H1 (cell line): ENCODE measurements around the gene C1QA. TPM values are rescaled to one million over a fixed set of nuclear protein-coding genes. Genes with fewer than 3 reads are reported as not detected.

ENCODE experiments used
- CTCF ChIA-PET: fragments of 300-600 bp; sonication (Branson Sonifier 250); formaldehyde crosslinking; loops from one replicate; lab custom pipeline; 2021; ENCODE audit not compliant: partially characterized antibody; lab: Charles Lee
- POLR2A ChIA-PET: fragments of 300-600 bp; sonication (Branson Sonifier 250); formaldehyde crosslinking; loops from one replicate; lab custom pipeline; 2021; ENCODE audit warnings: inconsistent platforms; ENCODE audit not compliant: partially characterized antibody; lab: Charles Lee
- DNase-seq, 2 experiments: peaks; one replicate each; pipeline versions ENCODE4 v3.0.0 to v3.0.0-alpha.2; 2010 to 2022; ENCODE audit warnings: low spot score in 2 of 2, low read depth in 1 of 2, mixed read lengths in 1 of 2
- FAIRE-seq: peaks from 2 replicates; lab custom pipeline; 2011; peaks lifted over from hg19 to GRCh38; lab: Jason Lieb, UNC
- H2AFZ ChIP-seq: 2 replicates; pipeline ENCODE4 v1.8.1; 2012; ENCODE audit warnings: low read length, inconsistent platforms
- H2AK5ac ChIP-seq: 2 replicates; pipeline ENCODE4 v1.6.1; 2013; ENCODE audit warnings: low read depth, low read length
- H2BK120ac ChIP-seq: replicated peaks from 2 replicates; pipeline ENCODE3; 2013; ENCODE audit warnings: low read depth, low read length, inconsistent platforms
- H2BK12ac ChIP-seq: 2 replicates; pipeline ENCODE4 v1.6.1; 2013; ENCODE audit warnings: low read depth, low read length
- H2BK15ac ChIP-seq: 2 replicates; pipeline ENCODE4 v1.6.1; 2013; ENCODE audit warnings: low read length
- H2BK20ac ChIP-seq: 2 replicates; pipeline ENCODE4 v1.6.1; 2013; ENCODE audit warnings: low read length
- H2BK5ac ChIP-seq: 2 replicates; pipeline ENCODE4 v1.6.1; 2013; ENCODE audit warnings: low read depth, low read length
- H3K14ac ChIP-seq: 2 replicates; pipeline ENCODE4 v1.6.1; 2013; ENCODE audit warnings: inconsistent platforms; ENCODE audit not compliant: insufficient read length
- H3K18ac ChIP-seq: 2 replicates; pipeline ENCODE4 v1.6.1; 2013; ENCODE audit warnings: low read length; ENCODE audit errors: extremely low read depth
- H3K23ac ChIP-seq: 2 replicates; pipeline ENCODE4 v1.6.1; 2013; ENCODE audit warnings: inconsistent platforms; ENCODE audit not compliant: insufficient read length
- H3K23me2 ChIP-seq: 2 replicates; pipeline ENCODE4 v1.6.1; 2013; ENCODE audit warnings: low read depth, low read length
- H3K27ac ChIP-seq: 2 replicates; pipeline ENCODE4 v1.6.1; 2011; ENCODE audit warnings: low read depth, low read length, inconsistent platforms
- H3K27me3 ChIP-seq, 4 experiments: replicated peaks in 1 of 4; 1 replicate in 1 of 4; 2 replicates in 3 of 4; pipeline versions ENCODE4 v1.6.1 to v1.8.1; 2011 to 2013; ENCODE audit warnings: low read length in 3 of 4, mild to moderate bottlenecking in 3 of 4, inconsistent platforms in 2 of 4, mixed read lengths in 2 of 4, moderate library complexity in 1 of 4; ENCODE audit not compliant: control insufficient read depth in 3 of 4, insufficient read depth in 3 of 4; ENCODE audit errors: extremely low read depth in 1 of 4
- H3K36me3 ChIP-seq, 4 experiments: 2 replicates each; pipeline versions ENCODE4 v1.6.1 to v1.8.1; 2011 to 2013; ENCODE audit warnings: mild to moderate bottlenecking in 4 of 4, low read length in 3 of 4, moderate library complexity in 2 of 4, control low read depth in 1 of 4, inconsistent platforms in 1 of 4; ENCODE audit not compliant: insufficient read depth in 4 of 4, control insufficient read depth in 2 of 4
- H3K4ac ChIP-seq: replicated peaks from 2 replicates; pipeline ENCODE3; 2013; ENCODE audit warnings: low read length, low read depth, mixed read lengths, inconsistent platforms; ENCODE audit not compliant: insufficient read length
- H3K4me1 ChIP-seq, 4 experiments: replicated peaks in 1 of 4; 1 replicate in 1 of 4; 2 replicates in 3 of 4; pipeline versions ENCODE4 v1.6.1 to v1.8.1; 2011 to 2013; ENCODE audit warnings: low read length in 3 of 4, inconsistent platforms in 2 of 4, mixed read lengths in 1 of 4; ENCODE audit not compliant: insufficient read depth in 4 of 4, control insufficient read depth in 3 of 4
- H3K4me2 ChIP-seq, 2 experiments: 2 replicates each; pipeline versions ENCODE4 v1.6.1 to v1.8.1; 2011 to 2013; ENCODE audit warnings: low read depth in 2 of 2, low read length in 2 of 2, control low read depth in 1 of 2, inconsistent platforms in 1 of 2, mild to moderate bottlenecking in 1 of 2; ENCODE audit not compliant: insufficient read depth in 1 of 2
- H3K4me3 ChIP-seq, 4 experiments: fragments of 200-600, 300-600 bp in 1 of 4; sonication (generic), shearing (Covaris generic), sonication (Bioruptor Twin) in 1 of 4; 2 replicates each; pipeline versions ENCODE4 v1.5.1 to v1.8.1; 2011 to 2016; ENCODE audit warnings: low read length in 4 of 4, low read depth in 3 of 4, control low read depth in 2 of 4, inconsistent platforms in 2 of 4, mild to moderate bottlenecking in 2 of 4, mixed read lengths in 1 of 4, moderate library complexity in 1 of 4; ENCODE audit not compliant: insufficient read depth in 2 of 4; ENCODE audit errors: extremely low read depth in 1 of 4
- H3K56ac ChIP-seq: replicated peaks from 2 replicates; pipeline ENCODE3; 2013; ENCODE audit warnings: low read depth, mild to moderate bottlenecking, mixed read lengths, low read length, inconsistent platforms; ENCODE audit not compliant: insufficient read length
- H3K79me1 ChIP-seq: 2 replicates; pipeline ENCODE4 v1.6.1; 2013; ENCODE audit warnings: low read depth, low read length, control low read depth
- H3K79me2 ChIP-seq, 2 experiments: 2 replicates each; pipeline versions ENCODE4 v1.6.1 to v1.8.1; 2012 to 2013; ENCODE audit warnings: low read length in 2 of 2, mild to moderate bottlenecking in 2 of 2, inconsistent platforms in 1 of 2; ENCODE audit not compliant: insufficient read depth in 2 of 2, control insufficient read depth in 1 of 2
- H3K9ac ChIP-seq, 4 experiments: replicated peaks in 1 of 4; 1 replicate in 1 of 4; 2 replicates in 3 of 4; pipeline versions ENCODE4 v1.6.1 to v1.8.1; 2011 to 2013; ENCODE audit warnings: low read depth in 3 of 4, low read length in 3 of 4, control low read depth in 2 of 4, mild to moderate bottlenecking in 2 of 4, moderate library complexity in 2 of 4, inconsistent platforms in 1 of 4; ENCODE audit errors: extremely low read depth in 1 of 4
- H3K9me3 ChIP-seq, 2 experiments: 2 replicates each; pipeline versions ENCODE4 v1.6.1 to v1.8.1; 2012 to 2013; ENCODE audit warnings: mild to moderate bottlenecking in 2 of 2, moderate library complexity in 2 of 2, control low read depth in 1 of 2, inconsistent platforms in 1 of 2, low read depth in 1 of 2, low read length in 1 of 2, mixed read lengths in 1 of 2; ENCODE audit not compliant: insufficient read depth in 2 of 2
- H4K20me1 ChIP-seq, 2 experiments: replicated peaks in 1 of 2; 2 replicates each; pipeline versions ENCODE3 to v1.8.1; 2011 to 2013; ENCODE audit warnings: inconsistent platforms in 2 of 2, low read length in 2 of 2, mild to moderate bottlenecking in 1 of 2; ENCODE audit not compliant: insufficient read depth in 2 of 2, control insufficient read depth in 1 of 2
- H4K5ac ChIP-seq: 2 replicates; pipeline ENCODE4 v1.6.1; 2013; ENCODE audit warnings: low read length, low read depth, mixed read lengths, inconsistent platforms; ENCODE audit not compliant: insufficient read length
- H4K8ac ChIP-seq: 2 replicates; pipeline ENCODE4 v1.8.0; 2013; ENCODE audit warnings: mild to moderate bottlenecking, moderate library complexity, low read length, inconsistent platforms; ENCODE audit not compliant: insufficient read depth; ENCODE audit errors: extremely low read depth
- H4K91ac ChIP-seq: replicated peaks from 2 replicates; pipeline ENCODE3; 2013; ENCODE audit warnings: low read length, mixed read lengths, inconsistent platforms; ENCODE audit not compliant: insufficient read length
- BCL11A ChIP-seq, 2 experiments: IDR thresholded peaks; one replicate each; pipeline ENCODE4 v1.6.1; 2011; ENCODE audit warnings: low read depth in 2 of 2, low read length in 2 of 2, mild to moderate bottlenecking in 2 of 2
- CBX5 ChIP-seq: fragments of 300-800, 300-1000 bp; sonication (generic); IDR thresholded peaks from 2 replicates; pipeline ENCODE4 v1.7.1; 2016; ENCODE audit warnings: antibody characterized with exemption, low read length, low read depth
- CTBP2 ChIP-seq: IDR thresholded peaks from 2 replicates; pipeline ENCODE4 v1.7.0; 2011; ENCODE audit warnings: borderline replicate concordance, mild to moderate bottlenecking, moderate library complexity, mixed read lengths, low read length; ENCODE audit not compliant: insufficient read depth, insufficient read length
- FOSL1 ChIP-seq: IDR thresholded peaks from 2 replicates; pipeline ENCODE4 v1.6.1; 2011; ENCODE audit warnings: mild to moderate bottlenecking, low read depth, low read length, moderate library complexity; ENCODE audit not compliant: insufficient read depth
- POLR2AphosphoS5 ChIP-seq: IDR thresholded peaks from 2 replicates; pipeline ENCODE4 v1.6.1; 2011; ENCODE audit warnings: low read depth, low read length
- RNF2 ChIP-seq: fragments of 200-900, 300-1000 bp; sonication (generic); IDR thresholded peaks from 2 replicates; pipeline ENCODE4 v1.7.1; 2016; ENCODE audit warnings: borderline replicate concordance, low read depth, mild to moderate bottlenecking, antibody characterized with exemption, low read length; ENCODE audit not compliant: poor library complexity, severe bottlenecking; ENCODE audit errors: missing control alignments
- USF2 ChIP-seq: IDR thresholded peaks from 2 replicates; pipeline ENCODE4 v1.6.1; 2011; ENCODE audit warnings: low read length, improper control_type of control experiment
- WGBS, 2 experiments: shearing (Covaris generic) in 1 of 2; methylation state at CpG; one replicate each; pipeline versions ENCODE4 v1.1.6 to v1.1.7; 2013 to 2015; ENCODE audit warnings: low lambda C conversion rate in 2 of 2, mixed read lengths in 2 of 2, inconsistent platforms in 1 of 2, low coverage in 1 of 2, missing lambda C conversion rate in 1 of 2; ENCODE audit not compliant: insufficient replicate concordance in 2 of 2, insufficient coverage in 1 of 2, insufficient read length in 1 of 2; ENCODE audit errors: extremely low coverage in 1 of 2, missing lambda C conversion rate in 1 of 2; 5-methylcytosine and 5-hydroxymethylcytosine counted together
- polyA plus RNA-seq, 7 experiments: library from polyadenylated mRNA; depleted of rRNA in 3 of 7; stranded (reverse) in 5 of 7; unstranded in 2 of 7; fragments of >200 nt in 5 of 7; fragments of 200-250 nt in 2 of 7; gene quantifications; 1 replicate in 5 of 7; 2 replicates in 1 of 7; 4 replicates in 1 of 7; pipeline versions ENCODE4 v1.2.1 to v1.2.3, GENCODE V29; 2011 to 2013; ENCODE audit warnings: missing spikeins in 2 of 7, mixed read lengths in 2 of 7
- total RNA-seq: library from RNA; stranded (reverse); fragmentation: NEBNext Ultra II Directional; extraction: Animal tissue kit (Norgen Biotek cat#: 25700); gene quantifications from 2 replicates; pipeline ENCODE4 v1.2.1, GENCODE V29; 2021

The C1QA gene
- total and polyA plus RNA-seq, 2 of the 8 experiments (the other 6 are each of a cell fraction or from before 2014, with no cell fraction given): not detected

- no peaks in the 10 kb centered on the region for H3K79me1 ChIP-seq
- no peaks in the 10 kb centered on the region for H3K9me3 ChIP-seq
- no peaks in the 10 kb centered on the region for H3K27me3 ChIP-seq
- no peak overlapping the region for H4K91ac ChIP-seq
- no peak overlapping the region for H3K27ac ChIP-seq
- no peak overlapping the region for H2BK5ac ChIP-seq
- POLR2A ChIA-PET: no interaction called here
- no peak overlapping the region for H2BK120ac ChIP-seq
- H3K4ac ChIP-seq: no peak overlapping the region
- H3K4me2 ChIP-seq: no peak overlapping the region
- no peak for FAIRE-seq
- no peak overlapping the region for H3K14ac ChIP-seq
- H3K79me2 ChIP-seq: no peaks in the 10 kb centered on the region
- peak overlapping the region; percentile 53; the same call in 1 of the 2 replicates for H4K8ac ChIP-seq
- H2AFZ ChIP-seq: no peak overlapping the region
- no peak overlapping the region for H3K56ac ChIP-seq
- no peak overlapping the region for H3K4me3 ChIP-seq
- no peak for DNase-seq
- no peak overlapping the region for H2BK20ac ChIP-seq
- 73% methylated on average over 2 of the region's 2 CpGs; no CpG with 5 or more reads in 1 of the 2 experiments for WGBS, 2 experiments
- H3K18ac ChIP-seq: no peak overlapping the region
- H4K20me1 ChIP-seq: no peaks in the 10 kb centered on the region
- H3K4me1 ChIP-seq: peaks cover 0 to 1% (median 0%) of the 10 kb centered on the region in 4 experiments; a peak in 1 of 7 replicates
- H3K23me2 ChIP-seq: no peaks in the 10 kb centered on the region; the same call in 1 of the 2 replicates
- H2AK5ac ChIP-seq: no peak overlapping the region
- H3K23ac ChIP-seq: no peak overlapping the region
- TF ChIP-seq FOSL1 (no peak), RNF2 (no peak), POLR2AphosphoS5 (no peak), USF2 (no peak), BCL11A (IDR thresholded peaks at IDR 0.05; ENCODE audit: low read depth in 2 of 2, low read length in 2 of 2) (no peak), CBX5 (no peak), CTBP2 (no peak)
- H4K5ac ChIP-seq: no peak overlapping the region
- H3K9ac ChIP-seq: no peak overlapping the region
- no peaks in the 10 kb centered on the region for H3K36me3 ChIP-seq
- H2BK12ac ChIP-seq: no peak overlapping the region
- H2BK15ac ChIP-seq: no peak overlapping the region
- CTCF ChIA-PET: interaction anchor here (0.6 to 3.8 kb wide), 23 partner anchors 10 to 298 kb away, joined by 3 to 27 read pairs (median 4); no protein-coding TSS in a partner anchor
These were observed 30.0 kb downstream of the C1QA start for GRCh38 chr1:22666412-22666811.
